ENCODE data around the gene CCDC126. TPM values are rescaled to one million over a fixed set of nuclear protein-coding genes. Genes with fewer than 3 reads are reported as not detected.
A peak's percentile ranks its signal among the peaks of the same experiment; 100 is the strongest.

Gene CCDC126
- total and polyA plus RNA-seq, 2 donors (not counting 1 experiment from before 2014, with no cell fraction given): 7.1 to 9.7 TPM

DNA sequence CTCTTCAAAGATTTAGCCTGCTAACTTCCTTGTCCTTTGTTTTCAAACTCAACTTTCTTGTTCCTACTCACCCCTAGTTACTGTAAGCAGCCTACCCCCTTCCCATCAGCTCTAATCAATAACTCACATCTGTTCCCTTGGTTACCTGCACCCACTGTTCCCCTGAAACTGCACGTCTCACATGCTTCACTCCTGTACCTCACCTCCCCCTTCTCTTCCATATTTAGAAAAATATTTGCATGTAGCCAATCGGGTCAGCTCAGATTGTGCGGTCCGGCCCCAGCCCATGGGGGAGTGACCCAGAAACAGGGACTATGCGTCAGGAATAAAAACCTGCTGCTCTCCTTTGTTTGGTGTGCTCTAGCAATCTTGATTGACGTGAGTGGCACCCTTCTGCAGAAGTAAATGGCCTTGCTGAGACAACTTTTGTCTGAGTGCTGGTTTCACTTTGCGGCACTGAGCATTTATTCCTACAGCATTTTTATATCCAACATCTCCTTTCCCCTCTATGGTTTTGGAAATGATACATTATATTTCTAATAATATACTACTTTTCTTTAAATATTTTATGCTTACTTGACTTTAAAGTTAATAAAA lies 61.7 kb downstream of the CCDC126 start:
- Histone ChIP-seq H3K79me2 (ENCODE audit: control insufficient read depth, insufficient read depth, low read length) (no peaks in the 10 kb centered on the region), H2AFZ (ENCODE audit: low read length) (no peak overlapping the region), H3K4me2 (ENCODE audit: extremely low read depth, insufficient read depth, low read length) (no peak overlapping the region), H4K20me1 (ENCODE audit: control insufficient read depth, extremely low read depth, insufficient read depth, low read length) (no peaks in the 10 kb centered on the region), H3K27me3 (ENCODE audit: control insufficient read depth, insufficient read depth, low read length) (no peaks in the 10 kb centered on the region), H3K4me3 (replicated peaks in 1 of 4; ENCODE audit: control extremely low read depth in 1 of 4, insufficient read depth in 1 of 4, low read depth in 3 of 4, low read length in 4 of 4) (no peak overlapping the region), H3K9me3 (ENCODE audit: control insufficient read depth, insufficient read depth, low read depth, low read length) (no peaks in the 10 kb centered on the region), H3K4me1 (ENCODE audit: control insufficient read depth, extremely low read depth, insufficient read depth, low read length) (no peaks in the 10 kb centered on the region), H3K36me3 (ENCODE audit: control insufficient read depth, insufficient read depth, low read length) (no peaks in the 10 kb centered on the region), H3K27ac (ENCODE audit: insufficient read depth, low read length) (no peak overlapping the region), H3K9ac (ENCODE audit: insufficient read depth, low read length) (no peak overlapping the region)
- TF ChIP-seq, protein P1, sequence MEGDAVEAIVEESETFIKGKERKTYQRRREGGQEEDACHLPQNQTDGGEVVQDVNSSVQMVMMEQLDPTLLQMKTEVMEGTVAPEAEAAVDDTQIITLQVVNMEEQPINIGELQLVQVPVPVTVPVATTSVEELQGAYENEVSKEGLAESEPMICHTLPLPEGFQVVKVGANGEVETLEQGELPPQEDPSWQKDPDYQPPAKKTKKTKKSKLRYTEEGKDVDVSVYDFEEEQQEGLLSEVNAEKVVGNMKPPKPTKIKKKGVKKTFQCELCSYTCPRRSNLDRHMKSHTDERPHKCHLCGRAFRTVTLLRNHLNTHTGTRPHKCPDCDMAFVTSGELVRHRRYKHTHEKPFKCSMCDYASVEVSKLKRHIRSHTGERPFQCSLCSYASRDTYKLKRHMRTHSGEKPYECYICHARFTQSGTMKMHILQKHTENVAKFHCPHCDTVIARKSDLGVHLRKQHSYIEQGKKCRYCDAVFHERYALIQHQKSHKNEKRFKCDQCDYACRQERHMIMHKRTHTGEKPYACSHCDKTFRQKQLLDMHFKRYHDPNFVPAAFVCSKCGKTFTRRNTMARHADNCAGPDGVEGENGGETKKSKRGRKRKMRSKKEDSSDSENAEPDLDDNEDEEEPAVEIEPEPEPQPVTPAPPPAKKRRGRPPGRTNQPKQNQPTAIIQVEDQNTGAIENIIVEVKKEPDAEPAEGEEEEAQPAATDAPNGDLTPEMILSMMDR (conservative IDR thresholded peaks at IDR 0.05 in 1 of 2, IDR thresholded peaks at IDR 0.05 in 1 of 2; ENCODE audit: low read depth in 1 of 2, low read length in 2 of 2): no peak
- TF ChIP-seq EZH2 (IDR thresholded peaks at IDR 0.05; ENCODE audit: low read length, missing control alignments): no peak
- no peak for DNase-seq (ENCODE audit: low read depth in 2 of 2)

DNA sequence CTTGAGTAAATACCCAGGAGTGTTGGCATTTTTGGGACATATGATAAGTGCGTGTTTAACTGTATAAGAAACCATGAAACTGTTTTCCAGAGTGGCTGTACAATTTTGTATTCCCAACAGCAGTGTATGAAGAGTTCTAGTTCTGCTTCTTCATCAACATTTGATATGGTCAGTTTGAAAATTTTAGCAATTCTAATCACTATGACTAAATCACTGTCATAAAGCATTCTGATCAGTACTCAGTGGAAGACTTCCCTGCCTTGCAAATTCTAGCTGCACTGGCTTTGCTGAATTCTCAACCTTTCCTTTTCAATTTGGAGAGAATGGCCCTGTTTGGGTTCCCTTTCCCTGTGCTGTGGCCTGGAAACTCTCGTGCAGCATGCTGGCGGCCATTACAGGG lies 64.2 kb downstream of the CCDC126 start:
- Histone ChIP-seq H3K27me3 (ENCODE audit: control insufficient read depth, insufficient read depth, low read length) (no peaks in the 10 kb centered on the region), H3K9ac (ENCODE audit: insufficient read depth, low read length) (no peak overlapping the region), H2AFZ (ENCODE audit: low read length) (no peak overlapping the region), H3K79me2 (ENCODE audit: control insufficient read depth, insufficient read depth, low read length) (no peaks in the 10 kb centered on the region), H3K9me3 (ENCODE audit: control insufficient read depth, insufficient read depth, low read depth, low read length) (no peaks in the 10 kb centered on the region), H3K4me1 (ENCODE audit: control insufficient read depth, extremely low read depth, insufficient read depth, low read length) (no peaks in the 10 kb centered on the region), H3K27ac (ENCODE audit: insufficient read depth, low read length) (no peak overlapping the region), H3K36me3 (ENCODE audit: control insufficient read depth, insufficient read depth, low read length) (no peaks in the 10 kb centered on the region), H4K20me1 (ENCODE audit: control insufficient read depth, extremely low read depth, insufficient read depth, low read length) (no peaks in the 10 kb centered on the region), H3K4me2 (ENCODE audit: extremely low read depth, insufficient read depth, low read length) (no peak overlapping the region), H3K4me3 (replicated peaks in 1 of 4; ENCODE audit: control extremely low read depth in 1 of 4, insufficient read depth in 1 of 4, low read depth in 3 of 4, low read length in 4 of 4) (no peak overlapping the region)
- DNase-seq (ENCODE audit: low read depth in 2 of 2): no peak
- TF ChIP-seq, protein P1 (conservative IDR thresholded peaks at IDR 0.05 in 1 of 2, IDR thresholded peaks at IDR 0.05 in 1 of 2; ENCODE audit: low read depth in 1 of 2, low read length in 2 of 2): no peak

DNA sequence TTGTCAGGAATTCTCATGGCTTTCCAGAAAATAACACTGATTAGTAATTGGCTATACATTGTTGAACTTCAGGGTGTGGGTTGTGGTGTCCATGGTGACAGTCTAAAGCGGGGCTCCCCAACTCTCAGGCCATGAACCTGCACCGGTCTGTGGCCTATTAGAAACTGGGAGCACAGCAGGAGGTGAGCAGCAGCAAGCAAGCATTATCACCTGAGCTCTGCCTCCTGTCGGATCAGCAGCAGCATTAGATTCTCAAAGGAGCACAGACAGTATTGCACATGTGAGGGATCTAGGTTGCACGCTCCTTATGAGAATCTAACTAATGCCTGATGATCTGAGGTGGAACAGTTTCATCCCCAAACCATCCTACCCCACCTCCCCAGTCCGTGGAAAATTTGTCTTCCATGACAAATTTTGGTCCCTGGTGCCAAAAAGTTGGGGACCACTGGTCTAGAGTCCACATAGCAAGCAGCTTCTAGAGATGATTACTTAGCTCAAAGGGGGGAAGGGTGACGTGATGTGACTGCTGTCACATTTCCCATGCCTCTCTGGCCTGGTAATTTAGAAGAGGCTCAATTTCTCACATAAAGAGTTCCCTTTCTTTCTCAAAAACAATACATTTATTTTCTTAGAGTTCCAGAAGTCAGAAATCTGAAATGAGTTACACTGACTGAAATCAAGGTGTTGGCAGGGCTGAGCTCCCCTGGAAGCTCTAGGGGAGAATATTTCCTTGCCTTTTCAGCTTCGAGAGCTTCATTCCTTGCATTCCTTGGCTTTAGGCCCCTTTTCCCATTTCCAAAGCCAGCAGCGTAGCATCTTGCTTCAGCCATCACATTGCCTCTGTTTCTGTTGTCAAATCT lies 65.2 kb downstream of the CCDC126 start:
- no peak overlapping the region for H3K9ac ChIP-seq (ENCODE audit: insufficient read depth, low read length)
- H4K20me1 ChIP-seq (ENCODE audit: control insufficient read depth, extremely low read depth, insufficient read depth, low read length): no peaks in the 10 kb centered on the region
- peak in 1 of 2 donors; percentile 69 for DNase-seq (ENCODE audit: low read depth in 2 of 2)
- H3K27ac ChIP-seq (ENCODE audit: insufficient read depth, low read length): no peak overlapping the region
- H2AFZ ChIP-seq (ENCODE audit: low read length): no peak overlapping the region
- no peaks in the 10 kb centered on the region for H3K36me3 ChIP-seq (ENCODE audit: control insufficient read depth, insufficient read depth, low read length)
- H3K4me2 ChIP-seq (ENCODE audit: extremely low read depth, insufficient read depth, low read length): no peak overlapping the region
- no peaks in the 10 kb centered on the region for H3K79me2 ChIP-seq (ENCODE audit: control insufficient read depth, insufficient read depth, low read length)
- no peaks in the 10 kb centered on the region for H3K9me3 ChIP-seq (ENCODE audit: control insufficient read depth, insufficient read depth, low read depth, low read length)
- no peak for TF ChIP-seq EZH2 (IDR thresholded peaks at IDR 0.05; ENCODE audit: low read length, missing control alignments)
- TF ChIP-seq, protein P1 (conservative IDR thresholded peaks at IDR 0.05 in 1 of 2, IDR thresholded peaks at IDR 0.05 in 1 of 2; ENCODE audit: low read depth in 1 of 2, low read length in 2 of 2): no peak
- no peaks in the 10 kb centered on the region for H3K4me1 ChIP-seq (ENCODE audit: control insufficient read depth, extremely low read depth, insufficient read depth, low read length)
- H3K27me3 ChIP-seq (ENCODE audit: control insufficient read depth, insufficient read depth, low read length): no peaks in the 10 kb centered on the region
- no peak overlapping the region for H3K4me3 ChIP-seq (replicated peaks in 1 of 4; ENCODE audit: control extremely low read depth in 1 of 4, insufficient read depth in 1 of 4, low read depth in 3 of 4, low read length in 4 of 4)
